HEK293T (cell line): ENCODE measurements around the gene TBC1D22A.

ENCODE experiments used
- BHLHE40 ChIP-seq: fragments of 450-650 bp; IDR thresholded peaks from 2 replicates; pipeline ENCODE4 v1.6.1; 2016; ENCODE audit warnings: mild to moderate bottlenecking, moderate library complexity, borderline replicate concordance
- FOXA1 ChIP-seq: fragments of 450-650 bp; IDR thresholded peaks from 2 replicates; pipeline ENCODE4 v1.6.1; 2016; ENCODE audit warnings: mild to moderate bottlenecking
- FOXM1 ChIP-seq: fragments of 450-650 bp; IDR thresholded peaks from 2 replicates; pipeline ENCODE4 v1.6.1; 2017; ENCODE audit warnings: mild to moderate bottlenecking, borderline replicate concordance
- PKNOX1 ChIP-seq: fragments of 450-650 bp; IDR thresholded peaks from 2 replicates; pipeline ENCODE4 v1.6.1; 2016

GRCh38 chr22:47084226-47084625 is 321.8 kb downstream of the TBC1D22A start:
- TF ChIP-seq FOXA1 (no peak), BHLHE40 (no peak), PKNOX1 (no peak), FOXM1 (no peak)
